OCI-LY1 (cell line): Measurements from ENCODE around the gene SEMA3A.

Experiments used
- H2AFZ ChIP-seq: fragments of 200-600 bp; sonication (generic), shearing (Covaris generic); 2 replicates; pipeline ENCODE4 v1.6.0; 2014; ENCODE audit warnings: antibody characterized with exemption, mild to moderate bottlenecking, low read length
- H3F3A ChIP-seq: fragments of 200-600 bp; sonication (generic), shearing (Covaris generic); 2 replicates; pipeline ENCODE4 v1.6.0; 2014; ENCODE audit warnings: mild to moderate bottlenecking, antibody characterized with exemption, low read length, moderate library complexity; ENCODE audit not compliant: insufficient read depth
- H3K27ac ChIP-seq: fragments of 200-600 bp; sonication (generic); 2 replicates; pipeline ENCODE4 v1.5.1; 2014; ENCODE audit warnings: low read length, mixed run types, mild to moderate bottlenecking, low read depth; ENCODE audit not compliant: poor library complexity, severe bottlenecking
- H3K27me3 ChIP-seq: fragments of 200-600 bp; sonication (generic); 2 replicates; pipeline ENCODE4 v1.6.0; 2014; ENCODE audit warnings: antibody characterized with exemption, mild to moderate bottlenecking, low read length, moderate library complexity; ENCODE audit not compliant: insufficient read depth
- H3K36me3 ChIP-seq: fragments of 200-600 bp; sonication (generic); 2 replicates; pipeline ENCODE4 v1.6.1; 2014; ENCODE audit warnings: mild to moderate bottlenecking, antibody characterized with exemption, low read length, moderate library complexity, mixed read lengths; ENCODE audit not compliant: insufficient read depth
- H3K4me1 ChIP-seq: fragments of 200-600 bp; sonication (generic); 2 replicates; pipeline ENCODE4 v1.5.1; 2014; ENCODE audit warnings: mild to moderate bottlenecking, low read length, moderate library complexity; ENCODE audit not compliant: insufficient read depth, severe bottlenecking
- H3K4me2 ChIP-seq: fragments of 200-600 bp; sonication (generic), shearing (Covaris generic); 2 replicates; pipeline ENCODE4 v1.6.1; 2014; ENCODE audit warnings: low read length
- H3K4me3 ChIP-seq: fragments of 200-600 bp; sonication (generic); 2 replicates; pipeline ENCODE4 v1.5.1; 2014; ENCODE audit warnings: low read length, low read depth, mild to moderate bottlenecking, mixed read lengths; ENCODE audit not compliant: poor library complexity, severe bottlenecking
- H3K79me2 ChIP-seq: fragments of 200-600 bp; shearing (Covaris generic); 2 replicates; pipeline ENCODE4 v1.6.1; 2016; ENCODE audit warnings: mixed run types, low read length, mixed read lengths; ENCODE audit not compliant: insufficient read depth
- H3K9ac ChIP-seq: fragments of 200-600 bp; sonication (generic), shearing (Covaris generic); 2 replicates; pipeline ENCODE4 v1.6.1; 2014; ENCODE audit warnings: mild to moderate bottlenecking, low read length, mixed read lengths
- H3K9me2 ChIP-seq: fragments of 200-600 bp; sonication (generic), shearing (Covaris generic); 2 replicates; pipeline ENCODE4 v1.6.1; 2014; ENCODE audit warnings: low read depth, mild to moderate bottlenecking, low read length, mixed read lengths
- H3K9me3 ChIP-seq: fragments of 200-600 bp; shearing (Covaris generic); 2 replicates; pipeline ENCODE4 v1.6.1; 2014; ENCODE audit warnings: low read length, mixed read lengths
- H4K20me1 ChIP-seq: fragments of 200-600 bp; sonication (generic), shearing (Covaris generic); 2 replicates; pipeline ENCODE4 v1.6.0; 2016; ENCODE audit warnings: mild to moderate bottlenecking, low read length; ENCODE audit not compliant: insufficient read depth
- EZH2 ChIP-seq: fragments of 200-600 bp; sonication (generic), shearing (Covaris generic); IDR thresholded peaks from 2 replicates; pipeline ENCODE4 v1.8.0; 2017; ENCODE audit warnings: borderline replicate concordance, mixed run types, mild to moderate bottlenecking, antibody characterized with exemption, low read length, moderate library complexity, mixed read lengths
- TF ChIP-seq, protein P1 (sequence below): fragments of 200-600 bp; sonication (generic), shearing (Covaris generic); IDR thresholded peaks from 2 replicates; pipeline ENCODE4 v1.5.1; 2017; ENCODE audit warnings: mild to moderate bottlenecking, antibody characterized with exemption, low read length, moderate library complexity, mixed read lengths

SEMA3A gene

DNA sequence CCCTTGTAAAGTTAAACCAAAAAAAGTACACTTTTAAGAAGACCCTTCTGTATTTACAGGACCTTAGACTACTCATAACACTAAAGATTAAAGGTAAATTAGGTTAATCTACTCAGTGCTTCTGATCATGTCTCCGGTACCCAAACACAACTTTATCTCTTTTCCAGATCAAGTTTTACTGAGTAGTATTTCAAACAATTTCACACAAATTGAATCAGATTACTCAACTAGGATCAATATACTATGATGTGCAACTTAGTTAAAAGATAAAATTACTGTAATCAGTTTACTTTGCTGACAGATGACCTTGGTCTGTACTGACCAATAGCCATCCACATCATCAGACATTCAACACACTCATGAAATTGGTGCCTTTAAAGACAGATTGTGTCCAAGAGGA lies 191.4 kb downstream of the SEMA3A start:
- no peaks in the 10 kb centered on the region for H3K4me1 ChIP-seq
- no peaks in the 10 kb centered on the region for H3K9me3 ChIP-seq
- no peak overlapping the region for H3K27ac ChIP-seq
- no peaks in the 10 kb centered on the region for H4K20me1 ChIP-seq
- no peak for TF ChIP-seq EZH2
- TF ChIP-seq, protein P1, sequence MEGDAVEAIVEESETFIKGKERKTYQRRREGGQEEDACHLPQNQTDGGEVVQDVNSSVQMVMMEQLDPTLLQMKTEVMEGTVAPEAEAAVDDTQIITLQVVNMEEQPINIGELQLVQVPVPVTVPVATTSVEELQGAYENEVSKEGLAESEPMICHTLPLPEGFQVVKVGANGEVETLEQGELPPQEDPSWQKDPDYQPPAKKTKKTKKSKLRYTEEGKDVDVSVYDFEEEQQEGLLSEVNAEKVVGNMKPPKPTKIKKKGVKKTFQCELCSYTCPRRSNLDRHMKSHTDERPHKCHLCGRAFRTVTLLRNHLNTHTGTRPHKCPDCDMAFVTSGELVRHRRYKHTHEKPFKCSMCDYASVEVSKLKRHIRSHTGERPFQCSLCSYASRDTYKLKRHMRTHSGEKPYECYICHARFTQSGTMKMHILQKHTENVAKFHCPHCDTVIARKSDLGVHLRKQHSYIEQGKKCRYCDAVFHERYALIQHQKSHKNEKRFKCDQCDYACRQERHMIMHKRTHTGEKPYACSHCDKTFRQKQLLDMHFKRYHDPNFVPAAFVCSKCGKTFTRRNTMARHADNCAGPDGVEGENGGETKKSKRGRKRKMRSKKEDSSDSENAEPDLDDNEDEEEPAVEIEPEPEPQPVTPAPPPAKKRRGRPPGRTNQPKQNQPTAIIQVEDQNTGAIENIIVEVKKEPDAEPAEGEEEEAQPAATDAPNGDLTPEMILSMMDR = no peak
- H3K9ac ChIP-seq = no peak overlapping the region
- H3K36me3 ChIP-seq = no peaks in the 10 kb centered on the region
- H3K27me3 ChIP-seq = no peaks in the 10 kb centered on the region
- H3K79me2 ChIP-seq = no peaks in the 10 kb centered on the region
- no peak overlapping the region for H2AFZ ChIP-seq
- no peaks in the 10 kb centered on the region for H3F3A ChIP-seq
- H3K4me3 ChIP-seq = no peak overlapping the region
- H3K9me2 ChIP-seq = no peaks in the 10 kb centered on the region
- no peak overlapping the region for H3K4me2 ChIP-seq

DNA sequence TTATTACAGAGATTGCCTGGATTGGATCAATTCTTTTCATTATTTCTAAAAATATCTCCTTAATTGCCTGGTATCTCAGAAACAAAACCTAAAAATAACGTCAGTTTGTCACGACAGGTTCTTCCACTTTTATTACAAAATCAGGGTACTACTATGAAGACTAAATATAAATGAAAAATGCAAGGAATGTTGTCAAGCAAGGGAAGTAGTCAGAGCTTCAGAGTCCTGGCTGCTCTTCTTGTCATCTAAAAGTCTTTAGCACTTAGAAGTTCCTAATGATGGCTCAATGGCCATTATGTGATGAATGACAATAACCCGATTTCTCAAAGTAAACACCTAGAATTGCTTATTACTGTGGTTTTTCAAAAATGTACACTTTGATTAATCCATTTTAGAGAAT lies 192.2 kb downstream of the SEMA3A start:
- TF ChIP-seq EZH2 = no peak
- TF ChIP-seq, protein P1 = no peak
- no peak overlapping the region for H3K9ac ChIP-seq
- no peak overlapping the region for H3K27ac ChIP-seq
- no peaks in the 10 kb centered on the region for H3K9me2 ChIP-seq
- no peaks in the 10 kb centered on the region for H3K36me3 ChIP-seq
- H3K9me3 ChIP-seq = no peaks in the 10 kb centered on the region
- H3K79me2 ChIP-seq = no peaks in the 10 kb centered on the region
- H2AFZ ChIP-seq = no peak overlapping the region
- no peaks in the 10 kb centered on the region for H3K27me3 ChIP-seq
- no peak overlapping the region for H3K4me2 ChIP-seq
- no peaks in the 10 kb centered on the region for H3K4me1 ChIP-seq
- H3K4me3 ChIP-seq = no peak overlapping the region
- H4K20me1 ChIP-seq = no peaks in the 10 kb centered on the region
- H3F3A ChIP-seq = no peaks in the 10 kb centered on the region

- TF ChIP-seq, protein P1 = no peak
- TF ChIP-seq EZH2 = no peak
- no peak overlapping the region for H2AFZ ChIP-seq
- no peaks in the 10 kb centered on the region for H3F3A ChIP-seq
- no peaks in the 10 kb centered on the region for H3K9me3 ChIP-seq
- no peaks in the 10 kb centered on the region for H4K20me1 ChIP-seq
- H3K36me3 ChIP-seq = no peaks in the 10 kb centered on the region
- no peak overlapping the region for H3K4me2 ChIP-seq
- no peaks in the 10 kb centered on the region for H3K9me2 ChIP-seq
- H3K27ac ChIP-seq = no peak overlapping the region
- no peak overlapping the region for H3K9ac ChIP-seq
- H3K4me3 ChIP-seq = no peak overlapping the region
- no peaks in the 10 kb centered on the region for H3K79me2 ChIP-seq
- H3K27me3 ChIP-seq = no peaks in the 10 kb centered on the region
- H3K4me1 ChIP-seq = no peaks in the 10 kb centered on the region
Observed at GRCh38 chr7:83996879-83997278, 197.7 kb downstream of the SEMA3A start.
